Nephron (organoid): ENCODE data around the gene PAPPA2.

Source experiments
- H3K27ac Mint-ChIP-seq, 3 experiments: 2 replicates each; pipeline ENCODE4 v1.8.0; 2020; ENCODE audit warnings: mixed read lengths in 3 of 3, mild to moderate bottlenecking in 2 of 3, moderate library complexity in 1 of 3
- H3K27me3 Mint-ChIP-seq: 2 replicates; pipeline ENCODE4 v1.8.0; 2021; ENCODE audit warnings: low read depth, mild to moderate bottlenecking, moderate library complexity, mixed read lengths
- H3K36me3 Mint-ChIP-seq: 2 replicates; pipeline ENCODE4 v1.8.0; 2020; ENCODE audit warnings: low read depth, mixed read lengths
- H3K4me1 Mint-ChIP-seq: 2 replicates; pipeline ENCODE4 v1.8.0; 2020; ENCODE audit warnings: mixed read lengths
- H3K4me3 Mint-ChIP-seq, 3 experiments: 2 replicates each; pipeline ENCODE4 v1.8.0; 2020; ENCODE audit warnings: mild to moderate bottlenecking in 3 of 3, mixed read lengths in 3 of 3, moderate library complexity in 2 of 3
- H3K9me3 Mint-ChIP-seq: 2 replicates; pipeline ENCODE4 v1.8.0; 2020; ENCODE audit warnings: mixed read lengths
- CTCF ChIP-seq, 3 experiments: fragments of 200-600 bp; sonication (generic); IDR thresholded peaks; one replicate each; pipeline ENCODE4 v1.5.0; 2021; ENCODE audit warnings: antibody characterized with exemption in 3 of 3; ENCODE audit not compliant: unreplicated experiment in 3 of 3

PAPPA2 gene

GRCh38 chr1:176800978-176801513 lies 338.1 kb downstream of the PAPPA2 start:
- no peaks in the 10 kb centered on the region for H3K36me3 Mint-ChIP-seq
- H3K9me3 Mint-ChIP-seq, result no peaks in the 10 kb centered on the region
- no peak overlapping the region for H3K4me3 Mint-ChIP-seq
- peak overlapping the region; percentile 34 to 76 (median 54) for H3K27ac Mint-ChIP-seq
- TF ChIP-seq CTCF (IDR thresholded peaks at IDR 0.05; ENCODE audit: unreplicated experiment in 3 of 3), result no peak
- H3K27me3 Mint-ChIP-seq, result no peaks in the 10 kb centered on the region
- peaks cover 28% of the 10 kb centered on the region for H3K4me1 Mint-ChIP-seq

- Mint-ChIP-seq H3K4me3 (no peak overlapping the region), H3K27me3 (no peaks in the 10 kb centered on the region), H3K36me3 (no peaks in the 10 kb centered on the region), H3K9me3 (no peaks in the 10 kb centered on the region), H3K4me1 (peaks cover 28% of the 10 kb centered on the region), H3K27ac (peak overlapping the region; percentile 34 to 76 (median 54))
- no peak for TF ChIP-seq CTCF (IDR thresholded peaks at IDR 0.05; ENCODE audit: unreplicated experiment in 3 of 3)
Measured at GRCh38 chr1:176801514-176802020, 338.6 kb downstream of the PAPPA2 start.

GRCh38 chr1:176802316-176802715 lies 339.3 kb downstream of the PAPPA2 start:
- H3K27me3 Mint-ChIP-seq, result no peaks in the 10 kb centered on the region

GRCh38 chr1:176803042-176803441 lies 340.1 kb downstream of the PAPPA2 start:
- Mint-ChIP-seq H3K36me3 (no peaks in the 10 kb centered on the region), H3K4me1 (peaks cover 28% of the 10 kb centered on the region)
- TF ChIP-seq CTCF (IDR thresholded peaks at IDR 0.05; ENCODE audit: unreplicated experiment in 3 of 3), result no peak

More at GRCh38 chr1:176802316-176802715, 339.3 kb downstream of the PAPPA2 start:
- no peak overlapping the region for H3K27ac Mint-ChIP-seq
- no peaks in the 10 kb centered on the region for H3K36me3 Mint-ChIP-seq
- no peaks in the 10 kb centered on the region for H3K9me3 Mint-ChIP-seq
- H3K4me3 Mint-ChIP-seq, result no peak overlapping the region
- peaks cover 28% of the 10 kb centered on the region for H3K4me1 Mint-ChIP-seq
- no peak for TF ChIP-seq CTCF (IDR thresholded peaks at IDR 0.05; ENCODE audit: unreplicated experiment in 3 of 3)

GRCh38 chr1:176803596-176803995 lies 340.6 kb downstream of the PAPPA2 start:
- H3K4me3 Mint-ChIP-seq, result no peak overlapping the region
- H3K36me3 Mint-ChIP-seq, result no peaks in the 10 kb centered on the region
- H3K27ac Mint-ChIP-seq, result no peak overlapping the region
- no peaks in the 10 kb centered on the region for H3K27me3 Mint-ChIP-seq
- H3K9me3 Mint-ChIP-seq, result no peaks in the 10 kb centered on the region
- no peak for TF ChIP-seq CTCF (IDR thresholded peaks at IDR 0.05; ENCODE audit: unreplicated experiment in 3 of 3)
- peaks cover 28% of the 10 kb centered on the region for H3K4me1 Mint-ChIP-seq

More at GRCh38 chr1:176803042-176803441, 340.1 kb downstream of the PAPPA2 start:
- Mint-ChIP-seq H3K9me3 (no peaks in the 10 kb centered on the region), H3K27ac (no peak overlapping the region), H3K27me3 (no peaks in the 10 kb centered on the region), H3K4me3 (no peak overlapping the region)

- Mint-ChIP-seq H3K4me3 (no peak overlapping the region), H3K4me1 (peaks cover 13% of the 10 kb centered on the region)
- TF ChIP-seq CTCF (IDR thresholded peaks at IDR 0.05; ENCODE audit: unreplicated experiment in 3 of 3), result no peak
Measured at GRCh38 chr1:176809292-176809691, 346.3 kb downstream of the PAPPA2 start.

More at GRCh38 chr1:176809292-176809691, 346.3 kb downstream of the PAPPA2 start:
- H3K27me3 Mint-ChIP-seq, result no peaks in the 10 kb centered on the region
- peaks cover under 1% of the 10 kb centered on the region for H3K9me3 Mint-ChIP-seq
- H3K27ac Mint-ChIP-seq, result no peak overlapping the region
- H3K36me3 Mint-ChIP-seq, result no peaks in the 10 kb centered on the region
